Liver (tissue), 9 donors: ENCODE data around the gene GPC3. TPM values are rescaled to one million over a fixed set of nuclear protein-coding genes. Genes with fewer than 3 reads are reported as not detected.

ENCODE experiments used
- DNase-seq: peaks from one replicate; pipeline ENCODE4 v3.0.0-alpha.2; 2017; ENCODE audit warnings: low spot score
- H3K27ac ChIP-seq, 2 donors: one replicate each; pipeline ENCODE4 v1.7.0; 2013; ENCODE audit warnings: inconsistent platforms in 2 of 2, low read length in 2 of 2, control low read depth in 1 of 2, low read depth in 1 of 2, mild to moderate bottlenecking in 1 of 2
- H3K27me3 ChIP-seq, 4 donors: one replicate each; pipeline versions ENCODE4 v1.6.1 to v1.7.0; 2013; ENCODE audit warnings: low read length in 3 of 4, inconsistent platforms in 1 of 4, mild to moderate bottlenecking in 1 of 4, moderate library complexity in 1 of 4; ENCODE audit not compliant: control insufficient read depth in 4 of 4, insufficient read depth in 4 of 4
- H3K36me3 ChIP-seq, 4 donors: one replicate each; pipeline versions ENCODE4 v1.6.1 to v1.7.0; 2013; ENCODE audit warnings: low read length in 3 of 4, mild to moderate bottlenecking in 3 of 4, low read depth in 1 of 4, moderate library complexity in 1 of 4; ENCODE audit not compliant: control insufficient read depth in 4 of 4, insufficient read depth in 3 of 4
- H3K4me1 ChIP-seq, 4 donors: one replicate each; pipeline versions ENCODE4 v1.6.1 to v1.7.0; 2013; ENCODE audit warnings: low read length in 3 of 4, mild to moderate bottlenecking in 3 of 4, moderate library complexity in 1 of 4; ENCODE audit not compliant: control insufficient read depth in 4 of 4, insufficient read depth in 4 of 4
- H3K4me3 ChIP-seq, 3 donors: one replicate each; pipeline versions ENCODE4 v1.6.1 to v1.7.0; 2013; ENCODE audit warnings: low read length in 3 of 3, control low read depth in 1 of 3, low read depth in 1 of 3, mild to moderate bottlenecking in 1 of 3
- H3K9ac ChIP-seq, 2 donors: one replicate each; pipeline ENCODE4 v1.7.0; 2013; ENCODE audit warnings: low read length in 2 of 2, mild to moderate bottlenecking in 2 of 2, moderate library complexity in 2 of 2, control low read depth in 1 of 2, low read depth in 1 of 2
- H3K9me3 ChIP-seq, 4 donors: one replicate each; pipeline versions ENCODE4 v1.6.1 to v1.7.0; 2013; ENCODE audit warnings: low read length in 3 of 4; ENCODE audit not compliant: control insufficient read depth in 4 of 4
- CTCF ChIP-seq: fragments of 150-350 bp; IDR thresholded peaks from 2 replicates; pipeline ENCODE4 v1.5.1; 2017; ENCODE audit warnings: improper control_type of control experiment, low read depth, low read length; ENCODE audit not compliant: missing input control
- EGR1 ChIP-seq, 2 donors: IDR thresholded peaks; 2 replicates each; pipeline ENCODE4 v1.6.1; 2016 to 2018; ENCODE audit warnings: antibody characterized with exemption in 2 of 2, low read depth in 2 of 2
- FOXA2 ChIP-seq: IDR thresholded peaks from 2 replicates; pipeline ENCODE4 v1.6.1; 2016; ENCODE audit warnings: antibody characterized with exemption
- GABPA ChIP-seq, 2 donors: IDR thresholded peaks in 1 of 2; conservative IDR thresholded peaks in 1 of 2; 2 replicates each; pipeline ENCODE4 v1.6.1; 2016; ENCODE audit warnings: antibody characterized with exemption in 2 of 2, mild to moderate bottlenecking in 1 of 2, moderate library complexity in 1 of 2
- HNF4A ChIP-seq, 2 donors: conservative IDR thresholded peaks; 2 replicates each; pipeline ENCODE4 v1.6.1; 2016; ENCODE audit warnings: antibody characterized with exemption in 2 of 2, mild to moderate bottlenecking in 2 of 2
- HNF4G ChIP-seq: IDR thresholded peaks from 2 replicates; pipeline ENCODE4 v1.6.1; 2016; ENCODE audit warnings: antibody characterized with exemption
- JUND ChIP-seq, 2 donors: IDR thresholded peaks; 2 replicates each; pipeline ENCODE4 v1.6.1; 2016; ENCODE audit warnings: antibody characterized with exemption in 2 of 2
- MAX ChIP-seq: IDR thresholded peaks from 2 replicates; pipeline ENCODE4 v1.6.1; 2016; ENCODE audit warnings: antibody characterized with exemption
- NR2F2 ChIP-seq: IDR thresholded peaks from 2 replicates; pipeline ENCODE4 v1.6.1; 2016; ENCODE audit warnings: antibody characterized with exemption
- RAD21 ChIP-seq, 2 donors: IDR thresholded peaks; 2 replicates each; pipeline ENCODE4 v1.6.1; 2016; ENCODE audit warnings: antibody characterized with exemption in 2 of 2, mild to moderate bottlenecking in 2 of 2
- REST ChIP-seq: IDR thresholded peaks from 2 replicates; pipeline ENCODE4 v1.6.1; 2016; ENCODE audit warnings: antibody characterized with exemption, mild to moderate bottlenecking
- RXRA ChIP-seq, 2 donors: IDR thresholded peaks; 2 replicates each; pipeline ENCODE4 v1.6.1; 2017 to 2018; ENCODE audit warnings: antibody characterized with exemption in 2 of 2, mild to moderate bottlenecking in 1 of 2
- SP1 ChIP-seq: IDR thresholded peaks from 2 replicates; pipeline ENCODE4 v1.6.1; 2018; ENCODE audit warnings: antibody characterized with exemption, mild to moderate bottlenecking
- TAF1 ChIP-seq: conservative IDR thresholded peaks from 2 replicates; pipeline ENCODE4 v1.6.1; 2016; ENCODE audit warnings: antibody characterized with exemption, mild to moderate bottlenecking
- YY1 ChIP-seq: IDR thresholded peaks from 2 replicates; pipeline ENCODE4 v1.6.1; 2016; ENCODE audit warnings: antibody characterized with exemption, mild to moderate bottlenecking
- WGBS: extraction: QIAGEN DNeasy Blood & Tissue Kit; methylation state at CpG from one replicate; pipeline ENCODE4 v1.1.7; 2013; 5-methylcytosine and 5-hydroxymethylcytosine counted together
- polyA plus RNA-seq, 2 donors: library from polyadenylated mRNA; stranded (reverse) in 1 of 2; unstranded in 1 of 2; fragments of 200-250 nt in 1 of 2; fragments of >200 nt in 1 of 2; fragmentation: Nextera tagmentation in 1 of 2; extraction: Ambion mirVana in 1 of 2; gene quantifications; one replicate each; pipeline versions ENCODE4 v1.2.1 to v1.2.3, GENCODE V29; 2013 to 2015
- total RNA-seq, 2 donors: library from RNA; depleted of rRNA; stranded (reverse); fragments of >200 nt; gene quantifications; one replicate each; pipeline ENCODE4 v1.2.3, GENCODE V29; 2014
- TF ChIP-seq, protein P1 (sequence below): IDR thresholded peaks from 2 replicates; pipeline ENCODE4 v1.6.1; 2016; ENCODE audit warnings: antibody characterized with exemption
- TF ChIP-seq, protein P2 (sequence below): IDR thresholded peaks from 2 replicates; pipeline ENCODE4 v1.6.1; 2016; ENCODE audit warnings: antibody characterized with exemption
- donor health status: healthy.
- donor health status: healthy.
- donor health status: healthy.
- donor health status: healthy.
- donor health status: healthy.

GPC3 gene
- total and polyA plus RNA-seq, 4 donors = 0.40 to 1,133 (median 1.5) TPM

DNA sequence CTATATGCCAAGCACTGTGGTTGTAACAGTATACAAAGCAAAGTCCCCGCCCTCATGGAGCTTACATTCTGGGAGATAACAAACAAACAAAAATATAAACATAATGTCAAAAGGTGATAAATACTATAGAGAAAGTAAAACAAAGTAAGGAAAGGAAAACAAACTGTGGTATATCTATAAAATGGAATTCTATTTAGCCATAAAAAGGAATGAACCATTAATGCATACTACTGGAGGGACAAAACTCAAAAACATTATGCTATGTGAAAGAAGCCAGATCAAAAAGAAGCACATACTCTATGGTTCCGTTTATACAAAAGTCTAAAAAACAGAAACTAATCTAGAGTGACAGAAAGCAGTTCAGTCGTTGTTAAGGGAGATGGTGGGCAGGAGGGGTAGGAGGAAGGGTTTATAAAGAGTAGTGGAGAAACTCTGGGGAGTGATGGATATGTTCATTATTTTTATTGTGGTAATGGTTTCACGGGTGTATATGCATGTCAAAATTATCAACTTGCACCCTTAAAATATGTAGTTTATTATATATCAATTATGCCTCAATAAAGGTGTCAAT, 31.5 kb downstream of the GPC3 start:
- H3K36me3 ChIP-seq = no peaks in the 10 kb centered on the region
- no peak overlapping the region for H3K27ac ChIP-seq
- no peak overlapping the region for H3K9ac ChIP-seq
- H3K9me3 ChIP-seq = no peaks in the 10 kb centered on the region
- DNase-seq = no peak
- 85% methylated on average over 4 of the region's 4 CpGs for WGBS
- no peak overlapping the region for H3K4me3 ChIP-seq
- TF ChIP-seq FOXA2 (no peak), TAF1 (no peak), RXRA (IDR thresholded peaks at IDR 0.05) (no peak), EGR1 (IDR thresholded peaks at IDR 0.05; ENCODE audit: low read depth in 2 of 2) (no peak), REST (no peak), HNF4A (conservative IDR thresholded peaks at IDR 0.05) (no peak), HNF4G (no peak), CTCF (no peak), RAD21 (IDR thresholded peaks at IDR 0.05) (no peak)
- TF ChIP-seq, protein P1, sequence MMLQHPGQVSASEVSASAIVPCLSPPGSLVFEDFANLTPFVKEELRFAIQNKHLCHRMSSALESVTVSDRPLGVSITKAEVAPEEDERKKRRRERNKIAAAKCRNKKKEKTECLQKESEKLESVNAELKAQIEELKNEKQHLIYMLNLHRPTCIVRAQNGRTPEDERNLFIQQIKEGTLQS = no peak
- TF ChIP-seq, protein P2, sequence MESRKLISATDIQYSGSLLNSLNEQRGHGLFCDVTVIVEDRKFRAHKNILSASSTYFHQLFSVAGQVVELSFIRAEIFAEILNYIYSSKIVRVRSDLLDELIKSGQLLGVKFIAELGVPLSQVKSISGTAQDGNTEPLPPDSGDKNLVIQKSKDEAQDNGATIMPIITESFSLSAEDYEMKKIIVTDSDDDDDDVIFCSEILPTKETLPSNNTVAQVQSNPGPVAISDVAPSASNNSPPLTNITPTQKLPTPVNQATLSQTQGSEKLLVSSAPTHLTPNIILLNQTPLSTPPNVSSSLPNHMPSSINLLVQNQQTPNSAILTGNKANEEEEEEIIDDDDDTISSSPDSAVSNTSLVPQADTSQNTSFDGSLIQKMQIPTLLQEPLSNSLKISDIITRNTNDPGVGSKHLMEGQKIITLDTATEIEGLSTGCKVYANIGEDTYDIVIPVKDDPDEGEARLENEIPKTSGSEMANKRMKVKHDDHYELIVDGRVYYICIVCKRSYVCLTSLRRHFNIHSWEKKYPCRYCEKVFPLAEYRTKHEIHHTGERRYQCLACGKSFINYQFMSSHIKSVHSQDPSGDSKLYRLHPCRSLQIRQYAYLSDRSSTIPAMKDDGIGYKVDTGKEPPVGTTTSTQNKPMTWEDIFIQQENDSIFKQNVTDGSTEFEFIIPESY = no peak
- no peaks in the 10 kb centered on the region for H3K4me1 ChIP-seq
- H3K27me3 ChIP-seq = no peaks in the 10 kb centered on the region

GRCh38 chrX:133953078-133953477, 32.3 kb downstream of the GPC3 start:
- H3K27ac ChIP-seq = no peak overlapping the region
- 83% methylated on average over 2 of the region's 2 CpGs for WGBS
- H3K4me1 ChIP-seq = no peaks in the 10 kb centered on the region
- H3K4me3 ChIP-seq = no peak overlapping the region
- H3K9me3 ChIP-seq = no peaks in the 10 kb centered on the region
- no peaks in the 10 kb centered on the region for H3K36me3 ChIP-seq
- DNase-seq = no peak
- no peaks in the 10 kb centered on the region for H3K27me3 ChIP-seq
- H3K9ac ChIP-seq = no peak overlapping the region
- TF ChIP-seq CTCF (no peak), YY1 (no peak), FOXA2 (no peak), SP1 (no peak), RXRA (IDR thresholded peaks at IDR 0.05) (no peak), MAX (no peak), RAD21 (IDR thresholded peaks at IDR 0.05) (no peak), GABPA (IDR thresholded peaks at IDR 0.05 in 1 of 2, conservative IDR thresholded peaks at IDR 0.05 in 1 of 2) (no peak), NR2F2 (no peak), TAF1 (no peak), HNF4G (no peak), JUND (IDR thresholded peaks at IDR 0.05) (no peak)
- TF ChIP-seq, protein P2 = no peak
